ENCODE data around the gene HDAC1.
"Not testable (repeated sequence)": the region's sequence is repeated elsewhere in the genome, so short reads cannot be mapped to it uniquely, and the experiment has no call there.

Gene HDAC1

GRCh38 chr1:32274646-32275340, 17.1 kb upstream of the HDAC1 start:
- no peak for DNase-seq

- no peak for DNase-seq
Observed at GRCh38 chr1:32275424-32275823, 16.5 kb upstream of the HDAC1 start.

GRCh38 chr1:32276032-32276782, 15.7 kb upstream of the HDAC1 start:
- DNase-seq: no peak

DNA sequence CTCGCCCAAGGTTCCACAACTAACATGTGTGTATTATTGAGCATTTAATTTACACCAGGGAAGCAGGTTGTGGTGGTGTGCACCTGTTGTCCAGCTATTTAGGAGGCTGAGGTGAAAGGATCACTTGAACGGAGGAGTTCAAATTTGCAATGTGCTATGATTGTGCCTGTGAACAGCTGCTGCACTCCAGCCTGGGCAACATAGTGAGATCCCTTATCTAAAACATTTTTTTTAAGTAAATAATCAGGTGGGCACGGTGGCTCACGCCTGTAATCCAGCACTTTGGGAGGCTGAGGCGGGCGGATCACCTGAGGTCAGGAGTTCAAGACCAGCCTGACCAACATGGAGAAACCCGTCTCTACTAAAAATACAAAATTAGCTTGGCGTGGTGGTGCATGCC, 7.1 kb upstream of the HDAC1 start:
- DNase-seq: not testable (repeated sequence)

DNA sequence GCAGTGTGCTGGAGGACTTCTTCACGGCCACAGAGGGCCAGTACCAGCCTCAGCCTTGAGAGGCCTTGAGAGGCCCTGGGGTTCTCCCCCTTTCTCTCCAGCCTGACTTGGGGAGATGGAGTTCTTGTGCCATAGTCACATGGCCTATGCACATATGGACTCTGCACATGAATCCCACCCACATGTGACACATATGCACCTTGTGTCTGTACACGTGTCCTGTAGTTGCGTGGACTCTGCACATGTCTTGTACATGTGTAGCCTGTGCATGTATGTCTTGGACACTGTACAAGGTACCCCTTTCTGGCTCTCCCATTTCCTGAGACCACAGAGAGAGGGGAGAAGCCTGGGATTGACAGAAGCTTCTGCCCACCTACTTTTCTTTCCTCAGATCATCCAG, 6.2 kb upstream of the HDAC1 start:
- no peak for DNase-seq

- no peak for DNase-seq
Observed at GRCh38 chr1:32286763-32287162, 5.1 kb upstream of the HDAC1 start.

GRCh38 chr1:32289256-32289655, 2.6 kb upstream of the HDAC1 start:
- no peak for DNase-seq

DNA sequence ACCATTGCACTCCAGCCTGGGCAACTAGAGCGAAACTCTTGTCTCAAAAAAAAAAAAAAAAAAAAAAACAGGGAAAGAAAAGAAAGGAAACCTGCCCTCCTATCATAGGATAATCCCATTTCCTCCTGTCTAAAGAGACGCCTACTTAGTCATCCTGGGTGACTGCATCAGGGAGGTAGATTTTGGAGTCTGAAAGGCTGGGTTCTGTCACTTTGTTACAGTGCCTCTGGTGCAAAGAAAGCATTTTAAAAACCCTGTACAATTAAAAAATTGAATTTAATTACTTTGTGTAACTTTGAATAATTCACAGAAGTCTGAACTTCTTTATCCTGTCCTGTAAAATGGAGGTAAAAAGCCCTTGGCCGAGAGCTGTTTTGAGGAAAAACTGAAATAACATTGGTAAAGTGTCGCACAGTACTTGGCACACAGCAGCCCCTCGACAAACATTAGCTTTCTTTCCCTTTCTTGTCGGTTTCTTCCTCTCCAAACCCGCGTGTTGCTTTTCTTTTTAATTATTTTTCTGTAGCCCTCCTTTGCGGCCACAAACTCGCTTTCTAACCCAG, 657 bp upstream of the HDAC1 start:
- no peak for DNase-seq

DNA sequence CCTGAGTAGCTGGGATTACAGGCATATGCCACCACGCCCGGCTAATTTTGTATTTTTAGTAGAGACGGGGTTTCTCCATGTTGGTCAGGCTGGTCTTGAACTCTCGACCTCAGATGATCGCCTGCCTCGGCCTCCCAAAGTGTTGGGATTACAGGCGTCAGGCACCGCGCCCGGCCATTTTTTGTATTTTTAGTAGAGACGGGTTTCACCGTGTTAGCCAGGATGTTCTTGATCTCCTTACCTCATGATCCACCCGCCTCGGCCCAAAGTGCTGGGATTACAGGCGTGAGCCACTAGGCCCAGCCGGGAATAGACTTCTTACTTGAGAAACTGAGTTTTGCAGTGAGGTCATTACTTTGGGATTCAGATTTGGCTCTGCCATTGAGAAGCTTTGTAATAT, 6.3 kb downstream of the HDAC1 start:
- DNase-seq: not testable (repeated sequence)

GRCh38 chr1:32299327-32299726, 7.4 kb downstream of the HDAC1 start:
- no peak for DNase-seq

GRCh38 chr1:32303358-32303757, 11.5 kb downstream of the HDAC1 start:
- DNase-seq: no peak

- DNase-seq: no peak
Observed at GRCh38 chr1:32303997-32304622, 12.2 kb downstream of the HDAC1 start.

DNA sequence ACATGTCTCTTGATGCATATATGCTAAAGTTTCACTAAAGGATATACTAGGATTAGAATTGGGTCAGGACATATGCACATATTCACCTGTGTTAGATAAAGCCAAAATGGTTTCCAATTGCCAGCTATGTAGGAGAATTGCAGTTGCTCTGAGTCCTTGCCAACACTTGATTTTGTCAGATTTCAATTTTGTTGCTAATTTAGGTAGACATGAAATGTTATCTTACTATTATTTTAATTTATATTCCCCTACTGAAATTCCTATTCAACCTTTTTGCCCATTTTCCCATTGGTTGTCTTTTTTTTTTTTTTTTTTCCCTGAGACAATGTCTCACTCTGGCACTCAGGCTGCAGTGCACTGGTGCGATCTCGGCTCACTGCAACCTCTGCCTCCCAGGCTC, 13.4 kb downstream of the HDAC1 start:
- no peak for DNase-seq

- DNase-seq: no peak
Observed at GRCh38 chr1:32307324-32307723, 15.4 kb downstream of the HDAC1 start.

DNA sequence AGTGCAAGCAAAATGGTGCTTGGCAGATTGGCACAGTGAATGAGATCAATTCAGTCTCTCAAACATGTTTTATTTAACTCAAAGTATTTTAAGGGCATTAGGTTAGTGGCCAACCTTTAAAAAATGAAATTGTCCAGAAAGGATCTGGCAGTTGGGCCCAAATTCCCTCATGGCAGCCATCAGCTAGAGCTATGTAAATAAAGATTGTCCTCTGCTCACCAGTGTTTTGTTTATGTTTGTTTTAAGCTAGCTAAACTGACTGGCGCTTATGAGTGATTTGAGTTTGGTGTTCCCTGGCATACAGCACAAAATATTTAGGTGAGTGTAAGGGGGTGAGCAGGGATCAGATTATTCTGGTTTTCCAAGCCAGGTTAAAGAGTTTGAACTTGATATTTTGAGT, 18.1 kb downstream of the HDAC1 start:
- no peak for DNase-seq

- no peak for DNase-seq
Observed at GRCh38 chr1:32311709-32312393, 20.0 kb downstream of the HDAC1 start.

- DNase-seq: no peak
Observed at GRCh38 chr1:32316903-32317277, 25.0 kb downstream of the HDAC1 start.

GRCh38 chr1:32318127-32318869, 26.4 kb downstream of the HDAC1 start:
- DNase-seq: no peak

DNA sequence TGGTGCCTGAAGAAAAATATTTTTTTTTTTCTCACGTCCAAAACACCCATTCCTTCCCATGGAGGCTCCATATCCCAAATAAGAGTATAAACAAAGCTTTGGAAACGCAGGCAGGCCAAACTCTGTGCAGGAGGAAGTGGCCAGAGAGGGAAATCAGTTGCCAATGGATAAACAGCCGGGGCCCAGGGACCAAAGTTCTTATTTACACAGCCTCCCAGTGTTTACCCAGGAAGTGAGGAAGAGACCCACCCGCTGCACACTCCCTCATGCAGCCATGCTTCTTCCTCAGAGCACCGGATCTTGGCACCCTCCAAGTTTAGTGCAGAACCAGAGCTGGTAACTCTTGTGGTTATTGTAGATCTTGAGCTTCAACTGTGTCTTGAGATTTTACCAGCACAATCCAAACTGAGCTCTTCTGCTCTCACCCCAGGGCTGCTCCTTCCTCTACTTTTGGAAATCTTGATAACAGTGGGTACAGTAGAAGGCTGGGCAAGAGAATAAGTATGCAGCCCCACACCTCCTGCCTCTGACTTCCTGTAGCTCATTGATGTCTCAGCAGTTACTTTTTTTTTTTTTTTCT, 29.9 kb downstream of the HDAC1 start:
- DNase-seq: no peak

DNA sequence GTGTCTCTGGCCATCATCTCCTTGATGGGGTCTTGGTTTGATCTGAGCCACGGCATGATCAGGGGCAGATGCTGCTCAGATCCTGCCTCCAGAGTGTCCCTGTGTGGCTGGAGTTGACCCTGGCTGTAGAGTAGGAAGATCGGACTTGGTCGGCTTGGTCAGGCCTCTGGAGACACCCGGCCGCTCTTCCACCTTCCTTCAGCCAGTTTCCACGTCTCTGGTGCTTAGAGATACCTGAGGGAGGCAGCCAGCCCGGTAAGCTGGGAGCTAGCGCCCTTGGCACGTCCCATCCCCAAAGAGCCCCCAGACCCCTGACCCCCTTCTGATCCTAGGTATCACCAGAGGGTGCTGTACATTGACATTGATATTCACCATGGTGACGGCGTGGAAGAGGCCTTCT, 35.3 kb downstream of the HDAC1 start:
- no peak for DNase-seq

GRCh38 chr1:32329931-32330466, 38.1 kb downstream of the HDAC1 start:
- DNase-seq: no peak
